GM18858 (cell line): ENCODE results near the gene CDKAL1.
"Not testable (repeated sequence)": the region's sequence is repeated elsewhere in the genome, so short reads cannot be mapped to it uniquely, and the experiment has no call there.

Experiments used
- ATAC-seq: cut with Tn5 transposase; IDR thresholded peaks from one replicate; pipeline ENCODE4 v1.9.1; 2021; ENCODE audit not compliant: unreplicated experiment

Gene CDKAL1

DNA sequence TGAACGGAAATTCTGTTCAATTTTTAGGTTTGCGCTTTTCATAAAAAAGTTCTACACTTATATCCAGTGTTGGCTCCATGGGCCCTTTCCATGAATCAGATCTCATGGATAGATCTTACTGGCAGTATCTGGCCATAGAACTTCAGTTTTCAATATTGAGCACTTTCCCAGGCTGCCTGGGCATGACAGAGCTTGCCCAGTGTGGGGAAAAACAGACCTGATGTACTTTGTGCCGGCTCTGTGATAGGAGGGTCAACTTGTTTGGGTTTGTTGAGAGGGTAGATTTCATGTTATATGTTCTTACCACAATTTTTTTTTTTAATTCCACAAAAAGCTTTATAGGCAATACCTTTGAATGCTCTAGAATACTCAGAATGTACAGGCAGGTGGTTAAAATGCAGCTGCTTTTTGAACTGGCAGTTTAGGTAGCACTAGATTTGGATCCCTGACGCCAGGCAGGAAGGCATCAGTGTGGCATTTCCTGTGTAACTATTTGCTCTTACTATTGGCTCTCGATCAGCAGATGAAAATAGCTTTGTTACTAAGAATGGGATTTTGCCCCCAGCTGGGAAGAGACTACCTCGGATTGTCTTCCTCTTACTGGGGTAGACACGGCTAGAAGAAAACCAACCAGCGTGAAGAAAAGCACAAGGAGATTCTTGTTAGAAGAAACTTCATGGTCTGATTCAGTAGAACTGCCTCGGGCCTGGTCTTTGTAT, 654.4 kb downstream of the CDKAL1 start:
- ATAC-seq: peak; percentile 46

DNA sequence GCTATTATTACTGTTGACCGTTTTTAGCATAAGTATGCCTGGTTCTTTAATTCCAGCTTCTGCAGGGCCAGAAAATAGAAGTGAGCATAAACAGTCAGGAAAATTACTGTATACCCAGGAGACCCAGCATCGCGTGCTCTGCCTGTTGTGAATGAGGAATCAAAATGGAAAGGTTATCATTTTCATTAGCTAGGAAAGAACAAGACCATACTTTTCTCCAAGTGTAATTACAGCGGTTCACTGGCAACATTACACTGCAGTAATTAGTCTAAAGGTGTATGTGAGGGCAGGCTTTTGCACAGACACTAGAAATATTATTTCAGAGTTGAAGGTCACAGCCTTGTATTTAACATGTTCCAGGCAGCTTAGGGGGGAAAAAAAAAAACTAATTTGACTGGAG, 655.5 kb downstream of the CDKAL1 start:
- no peak for ATAC-seq

DNA sequence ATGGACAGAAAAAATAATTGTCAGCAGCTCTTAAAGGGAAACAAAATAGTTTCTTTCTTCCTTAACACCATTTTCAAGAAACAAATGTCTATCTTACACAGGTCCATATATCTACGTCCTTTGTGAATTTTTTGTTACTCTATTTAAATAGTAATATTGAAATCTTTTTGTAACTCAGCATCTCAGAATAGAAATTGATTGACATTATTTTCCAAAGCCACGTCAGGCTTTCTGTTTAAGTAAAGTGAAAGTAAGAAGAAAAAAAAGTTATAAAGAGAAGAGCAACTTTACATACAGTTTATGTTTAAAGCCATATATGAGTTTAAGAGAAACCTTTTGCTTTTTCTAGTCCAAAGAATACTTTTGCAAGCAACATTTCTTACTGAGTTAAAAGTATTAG, 656.4 kb downstream of the CDKAL1 start:
- ATAC-seq: no peak

DNA sequence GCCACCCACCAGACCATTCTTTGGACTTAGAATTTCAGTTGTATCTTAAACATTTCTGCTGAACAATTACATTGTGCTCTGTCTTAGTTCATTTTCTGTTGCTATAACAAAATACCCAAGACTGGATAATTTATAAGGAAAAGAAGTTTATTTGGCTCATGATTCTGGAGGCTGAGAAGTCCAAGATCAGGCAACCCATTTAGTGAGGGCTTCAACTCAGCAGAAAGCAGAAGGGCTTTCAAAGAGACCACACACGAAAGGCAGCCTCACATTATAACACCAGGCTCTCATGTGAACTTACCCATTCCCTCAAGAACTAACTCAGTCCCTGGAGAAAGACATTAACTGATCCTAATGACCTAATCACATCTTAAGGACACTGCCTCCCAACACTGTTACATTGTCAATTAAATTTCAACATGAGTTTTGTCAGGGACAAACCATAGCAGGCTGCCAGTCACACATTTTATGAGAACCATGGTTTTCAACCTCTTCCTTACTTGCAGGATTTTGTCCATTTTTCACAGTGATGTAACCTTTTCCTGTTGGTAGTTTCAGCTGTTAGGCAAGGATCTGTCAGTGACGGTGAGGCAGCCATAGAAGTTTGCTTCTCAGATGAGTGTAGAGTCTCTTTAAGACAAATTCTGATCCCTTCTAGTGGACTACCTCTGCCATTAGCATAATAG, 659.7 kb downstream of the CDKAL1 start:
- no peak for ATAC-seq

DNA sequence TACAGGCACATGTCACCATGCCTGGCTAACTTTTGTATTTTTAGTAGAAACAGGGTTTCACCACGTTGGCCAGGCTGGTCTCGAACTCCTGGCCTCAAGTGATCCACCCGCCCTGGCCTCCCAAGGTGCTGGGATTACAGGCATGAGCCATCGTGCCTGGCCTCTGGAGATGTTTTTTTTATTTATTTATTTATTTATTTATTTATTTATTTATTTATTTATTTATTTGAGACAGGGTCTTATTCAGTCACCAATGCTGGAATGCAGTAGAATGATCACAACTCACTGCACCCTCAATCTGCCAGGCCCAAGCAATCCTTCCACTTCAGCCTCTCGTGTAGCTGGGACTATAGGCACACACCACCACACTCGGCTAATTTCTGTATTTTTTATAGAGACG, 661.0 kb downstream of the CDKAL1 start:
- not testable (repeated sequence) for ATAC-seq

DNA sequence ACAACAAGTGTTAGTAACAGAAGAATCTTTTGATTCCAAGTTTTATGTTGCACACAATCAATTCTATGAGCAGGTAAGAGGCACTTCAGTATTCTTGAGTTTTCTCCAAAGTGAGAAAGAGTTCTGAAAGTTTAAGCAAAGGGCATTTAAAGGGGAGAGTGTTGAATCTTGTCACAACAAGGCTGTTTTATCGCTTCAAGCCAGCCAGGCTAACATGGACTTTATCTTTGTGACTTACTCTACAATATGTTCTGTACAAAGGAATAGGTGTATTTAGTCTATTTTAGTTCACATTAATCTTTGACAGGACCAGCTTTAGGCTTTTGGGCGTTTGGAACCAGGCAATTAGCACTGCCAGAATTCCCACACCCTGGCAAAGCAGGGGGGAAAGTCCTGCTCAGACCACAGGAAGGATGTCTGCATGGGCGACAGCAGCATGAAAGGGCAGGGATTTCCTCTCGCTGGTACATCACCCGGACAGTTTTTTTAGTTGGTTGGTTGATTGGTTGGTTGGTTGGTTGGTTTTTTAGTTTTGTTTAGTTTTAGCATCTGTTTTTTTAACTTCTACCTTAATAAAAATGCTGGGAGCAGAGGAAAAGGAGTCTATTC, 663.9 kb downstream of the CDKAL1 start:
- no peak for ATAC-seq

DNA sequence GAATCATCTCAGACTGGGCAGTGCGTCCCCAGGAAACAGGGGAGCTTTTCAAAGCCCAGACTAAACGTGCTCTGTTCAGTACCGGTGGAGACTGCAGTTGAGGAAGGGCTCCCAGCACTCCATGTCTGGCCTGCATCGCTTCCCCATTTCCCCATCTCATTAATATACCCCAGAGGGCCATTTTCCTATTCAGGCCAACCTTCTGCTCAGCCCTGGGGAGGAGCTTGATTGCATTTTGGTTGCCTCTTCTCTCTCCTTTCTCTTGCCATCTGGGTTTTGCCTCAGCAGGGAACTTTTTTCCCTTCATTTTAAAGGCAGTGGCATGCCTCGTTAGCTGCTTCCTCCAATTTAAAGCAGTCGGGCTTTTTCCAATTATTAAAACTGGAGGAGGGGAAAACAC, 665.0 kb downstream of the CDKAL1 start:
- ATAC-seq: no peak

DNA sequence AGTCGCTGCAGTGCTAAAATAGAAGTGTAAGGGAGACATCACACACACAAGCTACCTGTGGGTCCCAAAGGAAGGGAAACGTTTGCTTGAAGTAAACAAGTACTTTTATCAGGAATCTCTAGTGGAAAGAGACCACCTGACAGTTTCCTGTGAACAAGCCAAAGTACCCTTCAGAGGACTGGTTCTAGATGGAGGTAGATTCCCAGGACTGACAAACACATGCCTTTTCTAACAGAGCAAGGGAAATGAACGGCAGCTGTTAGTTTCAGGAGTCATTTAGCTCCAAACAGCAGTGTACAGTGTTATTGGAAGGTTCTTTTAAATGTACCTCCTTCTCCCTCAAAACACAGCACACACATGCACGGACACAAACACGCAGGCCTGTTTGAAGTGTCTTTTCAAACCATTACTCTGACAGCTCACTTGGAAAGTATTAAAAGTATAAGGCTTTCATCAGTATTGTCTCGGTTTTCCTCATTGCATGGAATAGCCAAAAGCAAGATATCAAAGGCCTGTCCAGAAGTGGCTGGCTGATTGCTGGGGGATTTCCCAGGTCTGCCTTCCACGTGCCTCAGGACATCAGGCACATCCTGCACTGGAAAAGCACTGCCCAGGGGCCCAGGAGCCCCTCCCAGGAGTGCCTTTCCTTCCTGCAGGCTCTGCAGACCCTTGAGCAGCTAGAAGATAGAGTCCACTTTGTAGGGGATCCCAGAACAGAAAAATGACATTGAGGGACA, 666.0 kb downstream of the CDKAL1 start:
- no peak for ATAC-seq

DNA sequence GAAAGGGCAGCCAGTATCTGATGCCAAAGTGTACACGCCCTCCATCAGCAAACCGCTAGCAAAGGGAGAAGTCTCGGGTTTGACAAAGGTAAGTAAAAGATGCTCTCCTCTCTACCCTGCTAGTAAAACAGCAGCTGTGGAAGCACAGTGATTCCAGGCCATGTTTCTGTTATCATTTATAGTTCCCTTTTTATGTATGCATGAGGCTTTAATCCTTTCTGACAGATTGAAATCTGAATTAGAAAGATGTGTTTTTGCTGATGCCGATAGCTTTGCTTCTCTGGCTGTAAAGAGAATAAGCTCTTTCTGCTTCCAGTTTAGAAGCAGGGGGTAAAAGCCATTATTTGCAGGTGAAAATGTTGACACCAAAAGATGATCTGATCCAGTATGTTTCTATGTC, 666.9 kb downstream of the CDKAL1 start:
- ATAC-seq: no peak

DNA sequence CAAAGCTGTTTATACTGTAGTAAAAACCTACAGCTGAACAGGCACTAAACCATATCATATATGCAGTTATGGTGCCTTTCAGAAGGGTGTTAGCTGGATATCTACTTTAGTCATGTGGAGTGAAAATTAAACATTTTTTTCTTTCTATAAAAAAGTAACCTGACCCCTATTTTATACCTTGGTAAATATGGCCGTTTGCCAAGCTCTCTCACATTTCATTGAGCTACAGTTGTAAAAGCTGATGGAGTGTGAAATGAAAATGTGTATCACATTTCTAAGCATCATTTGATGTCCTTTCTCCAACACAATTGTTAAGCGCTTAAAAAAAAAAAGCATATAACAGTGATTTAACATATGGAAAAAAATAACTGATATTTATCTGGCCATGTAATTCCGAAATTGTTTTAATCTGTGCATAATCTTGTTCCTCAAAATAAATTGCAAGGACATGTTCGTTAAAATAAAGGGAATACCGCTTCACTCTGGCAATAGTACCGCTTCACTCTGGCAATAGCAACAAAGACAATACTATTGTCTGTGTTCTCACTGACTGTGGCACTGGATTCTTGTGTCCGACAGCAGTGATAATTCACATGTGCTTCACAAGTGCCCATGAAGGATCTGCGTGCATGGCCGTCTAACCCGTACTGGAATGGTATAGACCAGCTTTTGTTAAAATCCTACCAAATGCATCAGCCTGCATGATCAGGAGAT, 667.5 kb downstream of the CDKAL1 start:
- no peak for ATAC-seq

DNA sequence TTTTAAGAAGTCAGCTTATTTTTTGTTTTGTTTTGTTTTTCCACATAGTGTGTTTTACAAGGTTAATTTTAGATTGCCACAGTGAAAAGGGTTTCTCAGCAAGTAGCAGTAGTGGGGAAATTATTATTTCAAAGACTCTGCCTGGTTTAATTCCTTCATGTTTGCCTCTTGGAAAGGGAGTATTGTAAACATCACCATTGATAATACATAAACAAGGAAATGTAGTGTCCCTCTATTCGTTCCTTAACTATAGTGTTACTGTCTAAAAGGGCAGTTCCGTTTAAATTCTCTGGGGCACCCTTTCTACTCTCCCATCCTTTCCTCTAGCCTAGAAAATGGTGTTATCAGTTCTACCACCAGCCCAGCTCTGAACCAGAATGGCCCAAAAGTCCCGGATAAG, 668.3 kb downstream of the CDKAL1 start:
- ATAC-seq: no peak

DNA sequence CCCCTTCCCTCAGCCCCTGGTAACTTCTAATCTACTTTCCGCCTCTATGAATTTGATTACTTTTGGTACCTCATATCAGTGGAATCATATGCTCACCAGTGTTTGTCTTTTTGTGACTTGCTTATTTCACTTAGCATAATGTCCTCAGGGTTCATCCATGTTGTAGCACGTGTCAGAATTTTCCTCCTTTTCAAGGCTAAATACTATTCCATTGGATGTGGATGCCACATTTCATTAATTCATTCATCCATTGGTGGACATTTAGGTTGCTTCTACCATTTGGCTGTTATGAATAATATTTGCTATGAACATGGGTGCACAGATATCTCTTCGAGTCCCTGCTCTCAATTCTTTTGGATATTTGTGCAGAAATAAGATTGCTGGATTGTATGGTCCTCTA, 670.7 kb downstream of the CDKAL1 start:
- ATAC-seq: no peak

DNA sequence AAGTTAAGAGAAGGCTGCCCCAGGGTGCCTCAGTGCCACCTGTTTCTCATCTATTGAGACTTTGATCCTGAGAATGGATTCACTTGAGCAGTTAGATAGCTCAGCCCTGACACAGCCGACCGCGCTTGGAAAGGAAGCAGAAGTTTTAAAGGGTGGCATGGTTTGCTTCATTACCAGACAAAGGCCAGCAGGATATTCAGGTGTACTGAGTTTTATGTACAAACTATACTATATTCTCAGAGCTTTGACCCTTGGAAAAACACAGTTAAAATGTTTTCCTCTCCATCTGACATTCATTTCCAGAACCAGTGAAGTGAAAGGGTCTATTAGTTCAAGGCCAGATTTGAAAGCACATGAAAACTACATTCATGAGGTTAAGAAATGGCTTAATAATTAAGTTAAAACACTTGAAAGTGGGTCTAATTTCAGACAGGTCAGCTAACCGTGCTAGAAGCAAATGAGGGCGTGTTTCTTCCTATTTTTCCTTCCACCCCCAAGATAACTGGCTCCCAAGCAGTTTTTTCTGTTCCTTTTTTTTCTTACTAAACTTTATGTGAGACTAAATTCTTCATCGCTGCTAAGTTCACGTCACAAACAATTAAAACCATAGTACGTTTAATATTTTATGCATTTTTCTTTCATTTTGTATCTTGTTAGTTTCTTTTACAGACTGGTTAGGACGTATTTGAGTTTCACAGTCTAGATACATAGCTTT, 674.0 kb downstream of the CDKAL1 start:
- ATAC-seq: peak; percentile 28

DNA sequence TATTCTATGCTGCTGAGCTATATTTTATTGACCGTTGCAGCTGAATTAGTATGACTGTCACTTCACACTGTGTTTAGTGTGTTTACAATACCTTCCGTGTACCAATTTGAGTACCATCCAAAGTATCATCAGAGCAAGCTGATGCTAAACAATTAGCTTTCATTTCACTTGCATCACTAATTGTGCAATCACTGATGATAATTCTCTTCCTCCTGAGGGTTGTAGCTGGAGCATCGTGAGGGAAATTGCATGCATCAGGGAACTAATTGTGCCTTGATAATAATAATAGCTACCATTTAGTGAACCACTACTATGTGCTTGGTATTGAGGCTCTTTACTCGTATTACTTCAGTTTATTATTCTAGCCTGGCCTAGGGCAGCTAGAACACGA, 674.5 kb downstream of the CDKAL1 start:
- no peak for ATAC-seq

DNA sequence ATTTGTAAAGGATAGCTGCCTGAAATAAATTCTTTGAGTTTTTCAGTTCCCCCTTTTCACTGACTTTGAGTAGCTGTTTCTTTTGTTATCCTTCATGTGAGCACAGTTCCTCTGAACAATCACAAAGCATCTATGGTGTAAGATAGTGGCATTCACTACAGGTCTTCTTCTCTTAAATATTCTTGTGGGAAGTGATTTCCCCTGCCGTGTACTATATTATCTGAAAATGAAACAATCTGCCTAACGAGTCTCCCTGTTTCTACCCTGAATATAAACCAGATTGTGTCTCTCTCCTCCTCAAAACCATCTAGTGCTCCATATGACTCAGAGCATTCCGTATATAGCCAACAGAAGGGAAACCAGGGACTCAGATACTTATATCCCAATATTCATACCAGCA, 679.2 kb downstream of the CDKAL1 start:
- ATAC-seq: peak; percentile 52

DNA sequence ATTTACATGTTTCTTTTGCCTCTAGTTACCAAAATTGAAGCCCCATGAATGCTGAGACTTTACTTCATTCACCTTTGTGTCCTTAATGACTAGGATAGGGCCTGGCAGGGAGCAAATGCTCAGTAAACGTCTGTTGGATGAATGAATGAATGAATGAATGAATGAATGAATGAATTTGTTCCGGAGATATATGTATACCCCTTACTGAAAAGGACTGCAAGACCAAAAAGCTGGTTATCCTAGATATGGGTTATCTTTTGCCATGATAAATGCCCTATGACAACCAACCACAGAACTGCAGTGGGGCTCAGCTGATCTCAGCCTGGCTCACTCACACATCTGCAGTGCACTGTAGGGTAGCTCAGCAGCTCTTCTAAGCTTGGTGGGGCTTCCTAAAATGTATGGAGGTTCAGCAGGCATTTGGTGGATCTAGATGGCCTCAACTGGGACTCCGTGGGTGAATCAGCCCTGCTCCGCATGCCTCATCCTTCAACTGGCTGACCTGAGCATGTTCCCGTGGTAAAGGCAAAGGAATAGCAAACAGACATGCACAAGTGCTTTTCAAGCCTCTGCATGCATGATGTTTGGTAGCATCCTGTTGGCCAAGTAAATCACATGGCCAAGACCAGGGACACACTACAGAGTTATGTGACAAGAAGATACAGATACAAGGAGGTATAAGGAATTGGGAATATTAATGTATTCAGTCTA, 680.6 kb downstream of the CDKAL1 start:
- no peak for ATAC-seq

DNA sequence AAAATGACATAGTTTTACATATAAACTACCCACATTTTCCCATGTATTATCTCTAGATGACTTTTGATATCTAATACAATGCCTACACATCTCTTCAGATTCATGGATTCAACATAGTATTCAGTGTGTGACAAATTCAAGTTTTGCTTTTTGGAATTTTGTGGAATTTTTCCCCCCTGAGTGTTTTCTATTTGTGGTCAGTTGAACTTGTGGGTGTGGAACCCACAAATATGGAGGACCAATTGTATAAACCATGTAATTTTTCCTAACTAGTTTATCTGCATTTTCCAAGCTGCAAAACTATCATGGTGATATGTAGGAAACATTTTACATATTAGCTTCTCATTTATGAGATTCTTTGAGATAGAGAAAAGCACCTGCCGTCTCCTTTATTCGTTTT, 685.0 kb downstream of the CDKAL1 start:
- ATAC-seq: no peak

DNA sequence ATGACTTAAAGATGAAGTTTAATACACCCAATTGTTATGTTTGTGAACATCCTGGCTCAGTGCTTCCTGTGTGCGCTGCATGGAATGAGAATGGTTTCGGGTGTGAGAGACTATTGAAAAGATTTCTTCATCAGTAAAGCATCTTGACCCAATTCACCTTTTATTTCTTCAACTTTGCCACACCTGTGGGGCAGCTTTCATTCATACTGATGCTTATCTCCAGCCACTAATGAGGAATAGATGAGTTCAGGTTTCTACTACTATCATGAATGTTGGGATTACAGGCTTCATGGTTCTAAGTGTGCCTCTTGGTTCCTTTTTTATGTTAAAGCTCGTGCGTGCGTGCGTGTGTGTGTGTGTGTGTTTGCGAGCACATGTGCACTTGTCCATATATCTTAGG, 685.6 kb downstream of the CDKAL1 start:
- ATAC-seq: no peak

DNA sequence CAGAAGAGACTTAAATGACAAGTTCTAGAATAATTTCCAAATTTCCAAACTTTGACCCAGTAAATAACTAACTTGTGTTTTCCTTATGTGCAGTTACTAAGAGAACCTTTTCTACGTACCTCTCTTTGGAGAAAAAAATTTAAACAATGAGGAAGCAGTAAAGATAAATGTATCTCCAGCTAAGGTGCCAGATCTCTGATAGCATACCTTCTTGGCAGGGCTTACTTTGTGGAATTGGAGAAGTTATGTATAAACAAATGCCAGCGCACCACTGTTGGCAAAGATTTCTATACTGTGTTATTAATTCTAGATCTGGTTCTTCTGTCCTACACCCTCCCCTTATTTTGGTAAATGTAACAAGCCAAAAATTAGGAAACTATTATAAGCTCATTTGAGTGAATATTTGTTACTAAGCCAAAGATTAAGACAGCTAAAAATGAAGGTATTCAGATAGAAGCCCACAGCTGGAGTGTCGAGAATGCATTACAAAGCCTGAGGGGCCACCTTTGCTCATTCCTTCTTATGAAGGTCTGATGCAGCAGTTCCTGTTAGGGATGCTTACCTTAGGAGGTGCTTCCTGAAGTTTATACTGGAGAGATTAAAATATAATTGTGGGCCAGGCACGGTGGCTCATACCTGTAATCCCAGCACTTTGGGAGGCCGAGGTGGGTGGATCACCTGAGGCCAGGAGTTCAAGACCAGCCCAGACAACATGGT, 686.2 kb downstream of the CDKAL1 start:
- no peak for ATAC-seq
